K562 (cell line): Measurements from ENCODE around the gene PDE2A. TPM values are rescaled to one million over a fixed set of nuclear protein-coding genes. Genes with fewer than 3 reads are reported as not detected.

Source experiments
- FOSL1 ChIP-seq: fragments of 200-800 bp; sonication (Bioruptor generic); conservative IDR thresholded peaks from 2 replicates; pipeline ENCODE4 v1.6.1; 2016; ENCODE audit warnings: missing genetic modification characterization, missing compliant biosample characterization
- GTF2E2 ChIP-seq: fragments of 200-800 bp; sonication (Bioruptor generic); IDR thresholded peaks from 2 replicates; pipeline ENCODE4 v1.6.1; 2016; ENCODE audit warnings: missing genetic modification characterization, missing compliant biosample characterization
- LARP7 ChIP-seq: fragments of 450-650 bp; IDR thresholded peaks from 2 replicates; pipeline ENCODE4 v1.6.1; 2016
- MEF2D ChIP-seq: conservative IDR thresholded peaks from 2 replicates; pipeline ENCODE4 v1.6.1; 2016; ENCODE audit warnings: low read depth, missing genetic modification characterization, missing compliant biosample characterization
- RAD21 ChIP-seq, 2 experiments: fragments of 250-450 bp in 1 of 2; fragments of 450-650 bp in 1 of 2; sonication (Bioruptor Pico) in 1 of 2; formaldehyde crosslinking in 1 of 2; IDR thresholded peaks in 1 of 2; conservative IDR thresholded peaks in 1 of 2; 2 replicates each; pipeline versions ENCODE4 v1.4.0 to v1.8.0; 2020 to 2022; ENCODE audit warnings: mild to moderate bottlenecking in 2 of 2, moderate library complexity in 1 of 2
- SETDB1 ChIP-seq: IDR thresholded peaks from one replicate; pipeline ENCODE4 v1.6.1; 2012; ENCODE audit warnings: low read length, control low read depth, inconsistent platforms
- ZNF384 ChIP-seq: IDR thresholded peaks from 2 replicates; pipeline ENCODE4 v1.6.1; 2012; ENCODE audit warnings: low read depth, low read length, improper control_type of control experiment
- ZNF717 ChIP-seq: fragments of 250-450 bp; sonication (Bioruptor Pico); IDR thresholded peaks from 2 replicates; pipeline ENCODE4 v1.5.0; 2021
- polyA plus RNA-seq, 8 experiments: library from polyadenylated mRNA; depleted of rRNA in 4 of 8; stranded (reverse) in 5 of 8; unstranded in 3 of 8; fragments of >200 nt; fragmentation: Nextera tagmentation in 2 of 8; fragmentation: Illumina TruSeq in 1 of 8; extraction: Ambion mirVana in 2 of 8; extraction: Trizol in 1 of 8; gene quantifications; 2 replicates each; pipeline versions ENCODE4 v1.2.1 to v1.2.3, GENCODE V29; 2011 to 2014; ENCODE audit warnings: inconsistent platforms in 1 of 8, missing spikeins in 1 of 8
- total RNA-seq, 7 experiments: library from RNA; depleted of rRNA in 6 of 7; stranded (reverse); fragments of >200 nt in 6 of 7; fragmentation: Illumina TruSeq in 2 of 7; extraction: Trizol in 2 of 7; gene quantifications; 2 replicates each; pipeline versions ENCODE4 v1.2.1 to v1.2.3, GENCODE V29; 2011 to 2021; ENCODE audit warnings: low replicate concordance in 1 of 7
- TF ChIP-seq, protein P1 (sequence below): fragments of 450-650 bp; IDR thresholded peaks from 2 replicates; pipeline ENCODE4 v1.6.1; 2018; ENCODE audit not compliant: partially characterized antibody
- TF ChIP-seq, protein P2 (sequence below): sonication (generic); formaldehyde crosslinking; IDR thresholded peaks from 2 replicates; pipeline ENCODE4 v1.8.1; 2022; ENCODE audit warnings: missing genetic modification reagents
- TF ChIP-seq, protein P3 (sequence below): fragments of 250-450 bp; sonication (Bioruptor Pico); IDR thresholded peaks from 2 replicates; pipeline ENCODE4 v1.4.0; 2020; ENCODE audit warnings: mild to moderate bottlenecking
- TF ChIP-seq, protein P4 (sequence below): fragments of 450-650 bp; IDR thresholded peaks from 2 replicates; pipeline ENCODE4 v1.6.1; 2016
- TF ChIP-seq, protein P5 (sequence below): sonication (generic); formaldehyde crosslinking; IDR thresholded peaks from 2 replicates; pipeline ENCODE4 v1.5.0; 2020; ENCODE audit warnings: missing genetic modification reagents
- TF ChIP-seq, protein P6 (sequence below): fragments of 250-450 bp; sonication (Bioruptor Pico); IDR thresholded peaks from 2 replicates; pipeline ENCODE4 v1.6.1; 2021; ENCODE audit warnings: mild to moderate bottlenecking

The PDE2A gene
- total and polyA plus RNA-seq, 9 of the 15 experiments (the other 6 are each of a cell fraction or from before 2014, with no cell fraction given): 0.07 to 15.2 (median 1.6) TPM; not detected in 1

DNA sequence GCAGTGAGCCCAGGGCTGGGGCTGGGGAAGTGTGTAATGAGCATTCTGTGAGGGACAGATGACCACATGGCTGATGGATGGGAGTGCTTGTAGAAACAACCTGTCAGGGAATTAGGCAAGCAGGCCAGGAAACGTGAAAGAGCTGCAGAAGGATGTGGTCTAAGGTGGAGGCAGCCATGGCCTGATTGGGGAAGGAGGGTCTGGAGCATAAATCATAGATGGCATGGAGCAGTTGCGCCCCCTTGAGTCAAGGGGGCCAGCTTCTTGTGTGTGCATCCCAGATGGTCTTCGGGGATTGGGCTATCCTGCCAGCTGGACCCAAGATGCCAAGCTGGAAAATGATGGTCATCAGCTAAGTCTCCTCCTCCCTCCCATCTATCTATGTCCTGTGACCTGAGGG lies 120.5 kb downstream of the PDE2A start (continued):
- TF ChIP-seq, protein P1, sequence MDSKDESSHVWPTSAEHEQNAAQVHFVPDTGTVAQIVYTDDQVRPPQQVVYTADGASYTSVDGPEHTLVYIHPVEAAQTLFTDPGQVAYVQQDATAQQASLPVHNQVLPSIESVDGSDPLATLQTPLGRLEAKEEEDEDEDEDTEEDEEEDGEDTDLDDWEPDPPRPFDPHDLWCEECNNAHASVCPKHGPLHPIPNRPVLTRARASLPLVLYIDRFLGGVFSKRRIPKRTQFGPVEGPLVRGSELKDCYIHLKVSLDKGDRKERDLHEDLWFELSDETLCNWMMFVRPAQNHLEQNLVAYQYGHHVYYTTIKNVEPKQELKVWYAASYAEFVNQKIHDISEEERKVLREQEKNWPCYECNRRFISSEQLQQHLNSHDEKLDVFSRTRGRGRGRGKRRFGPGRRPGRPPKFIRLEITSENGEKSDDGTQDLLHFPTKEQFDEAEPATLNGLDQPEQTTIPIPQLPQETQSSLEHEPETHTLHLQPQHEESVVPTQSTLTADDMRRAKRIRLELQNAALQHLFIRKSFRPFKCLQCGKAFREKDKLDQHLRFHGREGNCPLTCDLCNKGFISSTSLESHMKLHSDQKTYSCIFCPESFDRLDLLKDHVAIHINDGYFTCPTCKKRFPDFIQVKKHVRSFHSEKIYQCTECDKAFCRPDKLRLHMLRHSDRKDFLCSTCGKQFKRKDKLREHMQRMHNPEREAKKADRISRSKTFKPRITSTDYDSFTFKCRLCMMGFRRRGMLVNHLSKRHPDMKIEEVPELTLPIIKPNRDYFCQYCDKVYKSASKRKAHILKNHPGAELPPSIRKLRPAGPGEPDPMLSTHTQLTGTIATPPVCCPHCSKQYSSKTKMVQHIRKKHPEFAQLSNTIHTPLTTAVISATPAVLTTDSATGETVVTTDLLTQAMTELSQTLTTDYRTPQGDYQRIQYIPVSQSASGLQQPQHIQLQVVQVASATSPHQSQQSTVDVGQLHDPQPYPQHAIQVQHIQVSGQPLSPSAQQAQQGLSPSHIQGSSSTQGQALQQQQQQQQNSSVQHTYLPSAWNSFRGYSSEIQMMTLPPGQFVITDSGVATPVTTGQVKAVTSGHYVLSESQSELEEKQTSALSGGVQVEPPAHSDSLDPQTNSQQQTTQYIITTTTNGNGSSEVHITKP: no peak
- TF ChIP-seq, protein P2, sequence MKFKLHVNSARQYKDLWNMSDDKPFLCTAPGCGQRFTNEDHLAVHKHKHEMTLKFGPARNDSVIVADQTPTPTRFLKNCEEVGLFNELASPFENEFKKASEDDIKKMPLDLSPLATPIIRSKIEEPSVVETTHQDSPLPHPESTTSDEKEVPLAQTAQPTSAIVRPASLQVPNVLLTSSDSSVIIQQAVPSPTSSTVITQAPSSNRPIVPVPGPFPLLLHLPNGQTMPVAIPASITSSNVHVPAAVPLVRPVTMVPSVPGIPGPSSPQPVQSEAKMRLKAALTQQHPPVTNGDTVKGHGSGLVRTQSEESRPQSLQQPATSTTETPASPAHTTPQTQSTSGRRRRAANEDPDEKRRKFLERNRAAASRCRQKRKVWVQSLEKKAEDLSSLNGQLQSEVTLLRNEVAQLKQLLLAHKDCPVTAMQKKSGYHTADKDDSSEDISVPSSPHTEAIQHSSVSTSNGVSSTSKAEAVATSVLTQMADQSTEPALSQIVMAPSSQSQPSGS (CRISPR knock-in tag): no peak
- no peak for TF ChIP-seq LARP7
- TF ChIP-seq, protein P3, sequence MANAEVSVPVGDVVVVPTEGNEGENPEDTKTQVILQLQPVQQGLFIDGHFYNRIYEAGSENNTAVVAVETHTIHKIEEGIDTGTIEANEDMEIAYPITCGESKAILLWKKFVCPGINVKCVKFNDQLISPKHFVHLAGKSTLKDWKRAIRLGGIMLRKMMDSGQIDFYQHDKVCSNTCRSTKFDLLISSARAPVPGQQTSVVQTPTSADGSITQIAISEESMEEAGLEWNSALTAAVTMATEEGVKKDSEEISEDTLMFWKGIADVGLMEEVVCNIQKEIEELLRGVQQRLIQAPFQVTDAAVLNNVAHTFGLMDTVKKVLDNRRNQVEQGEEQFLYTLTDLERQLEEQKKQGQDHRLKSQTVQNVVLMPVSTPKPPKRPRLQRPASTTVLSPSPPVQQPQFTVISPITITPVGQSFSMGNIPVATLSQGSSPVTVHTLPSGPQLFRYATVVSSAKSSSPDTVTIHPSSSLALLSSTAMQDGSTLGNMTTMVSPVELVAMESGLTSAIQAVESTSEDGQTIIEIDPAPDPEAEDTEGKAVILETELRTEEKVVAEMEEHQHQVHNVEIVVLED (CRISPR knock-in tag): no peak
- TF ChIP-seq ZNF717: no peak
- no peak for TF ChIP-seq GTF2E2 (tag)
- TF ChIP-seq, protein P4, sequence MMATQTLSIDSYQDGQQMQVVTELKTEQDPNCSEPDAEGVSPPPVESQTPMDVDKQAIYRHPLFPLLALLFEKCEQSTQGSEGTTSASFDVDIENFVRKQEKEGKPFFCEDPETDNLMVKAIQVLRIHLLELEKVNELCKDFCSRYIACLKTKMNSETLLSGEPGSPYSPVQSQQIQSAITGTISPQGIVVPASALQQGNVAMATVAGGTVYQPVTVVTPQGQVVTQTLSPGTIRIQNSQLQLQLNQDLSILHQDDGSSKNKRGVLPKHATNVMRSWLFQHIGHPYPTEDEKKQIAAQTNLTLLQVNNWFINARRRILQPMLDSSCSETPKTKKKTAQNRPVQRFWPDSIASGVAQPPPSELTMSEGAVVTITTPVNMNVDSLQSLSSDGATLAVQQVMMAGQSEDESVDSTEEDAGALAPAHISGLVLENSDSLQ: peak; percentile 43; the same call in 1 of the 2 replicates
- no peak for TF ChIP-seq FOSL1 (tag)
- no peak for TF ChIP-seq MEF2D
- TF ChIP-seq, protein P5, sequence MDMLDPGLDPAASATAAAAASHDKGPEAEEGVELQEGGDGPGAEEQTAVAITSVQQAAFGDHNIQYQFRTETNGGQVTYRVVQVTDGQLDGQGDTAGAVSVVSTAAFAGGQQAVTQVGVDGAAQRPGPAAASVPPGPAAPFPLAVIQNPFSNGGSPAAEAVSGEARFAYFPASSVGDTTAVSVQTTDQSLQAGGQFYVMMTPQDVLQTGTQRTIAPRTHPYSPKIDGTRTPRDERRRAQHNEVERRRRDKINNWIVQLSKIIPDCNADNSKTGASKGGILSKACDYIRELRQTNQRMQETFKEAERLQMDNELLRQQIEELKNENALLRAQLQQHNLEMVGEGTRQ (CRISPR knock-in tag): no peak
- no peak for TF ChIP-seq SETDB1
- TF ChIP-seq ZNF384: no peak
- TF ChIP-seq, protein P6, sequence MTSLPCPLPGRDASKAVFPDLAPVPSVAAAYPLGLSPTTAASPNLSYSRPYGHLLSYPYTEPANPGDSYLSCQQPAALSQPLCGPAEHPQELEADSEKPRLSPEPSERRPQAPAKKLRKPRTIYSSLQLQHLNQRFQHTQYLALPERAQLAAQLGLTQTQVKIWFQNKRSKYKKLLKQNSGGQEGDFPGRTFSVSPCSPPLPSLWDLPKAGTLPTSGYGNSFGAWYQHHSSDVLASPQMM (CRISPR knock-in tag): no peak
- peak in 1 of 2 experiments; percentile 60; a peak in 2 of 4 replicates for TF ChIP-seq RAD21 (CRISPR knock-in tag; conservative IDR thresholded peaks at IDR 0.05 in 1 of 2, IDR thresholded peaks at IDR 0.05 in 1 of 2)
